ENCODE data around the gene ACTL8.

ACTL8 gene

GRCh38 chr1:17852383-17852782 is 97.2 kb downstream of the ACTL8 start:
- H3K4me1 Mint-ChIP-seq = no peaks in the 10 kb centered on the region
- no peak for ATAC-seq
- H3K36me3 Mint-ChIP-seq = no peaks in the 10 kb centered on the region
- peaks cover 6% of the 10 kb centered on the region for H3K9me3 Mint-ChIP-seq
- H3K27me3 Mint-ChIP-seq = peaks cover 9% of the 10 kb centered on the region
- H3K4me3 Mint-ChIP-seq = no peak overlapping the region
- no peak overlapping the region for H3K27ac Mint-ChIP-seq

- Mint-ChIP-seq H3K9me3 (no peaks in the 10 kb centered on the region), H3K27ac (no peak overlapping the region), H3K27me3 (peaks cover 9% of the 10 kb centered on the region), H3K4me1 (no peaks in the 10 kb centered on the region), H3K4me3 (no peak overlapping the region), H3K36me3 (no peaks in the 10 kb centered on the region)
- ATAC-seq = no peak
Observed at GRCh38 chr1:17853241-17853935, 98.3 kb downstream of the ACTL8 start.

GRCh38 chr1:17856496-17857108 is 101.5 kb downstream of the ACTL8 start:
- no peak for ATAC-seq
- Mint-ChIP-seq H3K36me3 (no peaks in the 10 kb centered on the region), H3K4me3 (no peak overlapping the region), H3K9me3 (peaks cover 10% of the 10 kb centered on the region), H3K27ac (no peak overlapping the region), H3K4me1 (no peaks in the 10 kb centered on the region), H3K27me3 (peaks cover 17% of the 10 kb centered on the region)

GRCh38 chr1:17857109-17857499 is 102.0 kb downstream of the ACTL8 start:
- Mint-ChIP-seq H3K27ac (no peak overlapping the region), H3K36me3 (no peaks in the 10 kb centered on the region), H3K9me3 (peaks cover 10% of the 10 kb centered on the region), H3K4me1 (no peaks in the 10 kb centered on the region), H3K27me3 (peaks cover 14% of the 10 kb centered on the region), H3K4me3 (no peak overlapping the region)
- ATAC-seq = no peak

- H3K4me3 Mint-ChIP-seq = no peak overlapping the region
- no peak overlapping the region for H3K27ac Mint-ChIP-seq
- no peaks in the 10 kb centered on the region for H3K4me1 Mint-ChIP-seq
- H3K9me3 Mint-ChIP-seq = peaks cover 10% of the 10 kb centered on the region
- ATAC-seq = no peak
- H3K36me3 Mint-ChIP-seq = no peaks in the 10 kb centered on the region
- peaks cover 14% of the 10 kb centered on the region for H3K27me3 Mint-ChIP-seq
Observed at GRCh38 chr1:17857996-17858395, 102.9 kb downstream of the ACTL8 start.

GRCh38 chr1:17860812-17861211 is 105.7 kb downstream of the ACTL8 start:
- Mint-ChIP-seq H3K36me3 (no peaks in the 10 kb centered on the region), H3K27me3 (peaks cover 14% of the 10 kb centered on the region), H3K27ac (no peak overlapping the region), H3K9me3 (peaks cover 10% of the 10 kb centered on the region), H3K4me1 (no peaks in the 10 kb centered on the region), H3K4me3 (no peak overlapping the region)
- ATAC-seq = no peak

GRCh38 chr1:17861685-17862084 is 106.6 kb downstream of the ACTL8 start:
- H3K27ac Mint-ChIP-seq = no peak overlapping the region
- no peak overlapping the region for H3K4me3 Mint-ChIP-seq
- peaks cover 10% of the 10 kb centered on the region for H3K9me3 Mint-ChIP-seq
- no peaks in the 10 kb centered on the region for H3K4me1 Mint-ChIP-seq
- ATAC-seq = no peak
- peaks cover 14% of the 10 kb centered on the region for H3K27me3 Mint-ChIP-seq
- H3K36me3 Mint-ChIP-seq = no peaks in the 10 kb centered on the region

GRCh38 chr1:17862121-17862520 is 107.0 kb downstream of the ACTL8 start:
- Mint-ChIP-seq H3K4me3 (no peak overlapping the region), H3K27me3 (peaks cover 14% of the 10 kb centered on the region), H3K27ac (no peak overlapping the region), H3K9me3 (peaks cover 10% of the 10 kb centered on the region), H3K36me3 (no peaks in the 10 kb centered on the region), H3K4me1 (no peaks in the 10 kb centered on the region)
- ATAC-seq = no peak

GRCh38 chr1:17865912-17866739 is 111.0 kb downstream of the ACTL8 start:
- H3K36me3 Mint-ChIP-seq = no peaks in the 10 kb centered on the region
- peaks cover 3% of the 10 kb centered on the region for H3K27me3 Mint-ChIP-seq
- H3K4me3 Mint-ChIP-seq = no peak overlapping the region
- H3K27ac Mint-ChIP-seq = no peak overlapping the region
- no peak for ATAC-seq
- H3K9me3 Mint-ChIP-seq = peaks cover 3% of the 10 kb centered on the region
- no peaks in the 10 kb centered on the region for H3K4me1 Mint-ChIP-seq

- Mint-ChIP-seq H3K27me3 (no peaks in the 10 kb centered on the region), H3K9me3 (peaks cover 3% of the 10 kb centered on the region), H3K36me3 (no peaks in the 10 kb centered on the region), H3K27ac (no peak overlapping the region), H3K4me3 (no peak overlapping the region), H3K4me1 (no peaks in the 10 kb centered on the region)
- ATAC-seq = no peak
Observed at GRCh38 chr1:17866740-17867029, 111.6 kb downstream of the ACTL8 start.

- H3K27me3 Mint-ChIP-seq = no peaks in the 10 kb centered on the region
- ATAC-seq = no peak
- H3K4me3 Mint-ChIP-seq = no peak overlapping the region
- peaks cover 3% of the 10 kb centered on the region for H3K9me3 Mint-ChIP-seq
- no peaks in the 10 kb centered on the region for H3K36me3 Mint-ChIP-seq
- H3K27ac Mint-ChIP-seq = no peak overlapping the region
- H3K4me1 Mint-ChIP-seq = no peaks in the 10 kb centered on the region
Observed at GRCh38 chr1:17867470-17867869, 112.3 kb downstream of the ACTL8 start.

GRCh38 chr1:17869815-17870214 is 114.7 kb downstream of the ACTL8 start:
- Mint-ChIP-seq H3K4me1 (no peaks in the 10 kb centered on the region), H3K4me3 (no peak overlapping the region), H3K27ac (no peak overlapping the region), H3K36me3 (no peaks in the 10 kb centered on the region), H3K9me3 (peaks cover 3% of the 10 kb centered on the region), H3K27me3 (no peaks in the 10 kb centered on the region)
- no peak for ATAC-seq

- no peak overlapping the region for H3K27ac Mint-ChIP-seq
- H3K4me3 Mint-ChIP-seq = no peak overlapping the region
- peaks cover 3% of the 10 kb centered on the region for H3K9me3 Mint-ChIP-seq
- H3K27me3 Mint-ChIP-seq = no peaks in the 10 kb centered on the region
- H3K4me1 Mint-ChIP-seq = no peaks in the 10 kb centered on the region
- no peaks in the 10 kb centered on the region for H3K36me3 Mint-ChIP-seq
- ATAC-seq = no peak
Observed at GRCh38 chr1:17870679-17871078, 115.5 kb downstream of the ACTL8 start.

GRCh38 chr1:17873007-17873675 is 118.0 kb downstream of the ACTL8 start:
- no peaks in the 10 kb centered on the region for H3K27me3 Mint-ChIP-seq
- no peaks in the 10 kb centered on the region for H3K9me3 Mint-ChIP-seq
- no peak overlapping the region for H3K4me3 Mint-ChIP-seq
- no peaks in the 10 kb centered on the region for H3K36me3 Mint-ChIP-seq
- no peak for ATAC-seq
- H3K4me1 Mint-ChIP-seq = no peaks in the 10 kb centered on the region
- H3K27ac Mint-ChIP-seq = no peak overlapping the region

GRCh38 chr1:17874231-17874630 is 119.1 kb downstream of the ACTL8 start:
- no peak overlapping the region for H3K4me3 Mint-ChIP-seq

More at GRCh38 chr1:17874231-17874630, 119.1 kb downstream of the ACTL8 start:
- ATAC-seq = no peak
- Mint-ChIP-seq H3K36me3 (no peaks in the 10 kb centered on the region), H3K4me1 (no peaks in the 10 kb centered on the region), H3K27me3 (peaks cover 1% of the 10 kb centered on the region), H3K27ac (no peak overlapping the region), H3K9me3 (no peaks in the 10 kb centered on the region)

All from stimulated activated memory B cell treated with anti-CD40 and anti-IgM and Interleukin-4, amounts not matched to agents 10 μg/mL and 1 μg/mL and 100 μg/mL, for 72 hours (primary cell).